ENCODE results near the gene C16orf86. TPM values are rescaled to one million over a fixed set of nuclear protein-coding genes. Genes with fewer than 3 reads are reported as not detected.

Gene C16orf86
- total and polyA plus RNA-seq, 2 of the 8 experiments (the other 6 are each of a cell fraction or from before 2014, with no cell fraction given) = 1.4 to 2.3 TPM

GRCh38 chr16:67685388-67686112 lies 18.9 kb downstream of the C16orf86 start (continued):
- TF ChIP-seq CBX8 (IDR thresholded peaks at IDR 0.05; ENCODE audit: borderline replicate concordance, low read depth, low read length) = no peak
- no peak for TF ChIP-seq TAF1 (IDR thresholded peaks at IDR 0.05; ENCODE audit: low read depth, low read length)
- TF ChIP-seq CREB1 (IDR thresholded peaks at IDR 0.05) = no peak
- TF ChIP-seq, protein P1, sequence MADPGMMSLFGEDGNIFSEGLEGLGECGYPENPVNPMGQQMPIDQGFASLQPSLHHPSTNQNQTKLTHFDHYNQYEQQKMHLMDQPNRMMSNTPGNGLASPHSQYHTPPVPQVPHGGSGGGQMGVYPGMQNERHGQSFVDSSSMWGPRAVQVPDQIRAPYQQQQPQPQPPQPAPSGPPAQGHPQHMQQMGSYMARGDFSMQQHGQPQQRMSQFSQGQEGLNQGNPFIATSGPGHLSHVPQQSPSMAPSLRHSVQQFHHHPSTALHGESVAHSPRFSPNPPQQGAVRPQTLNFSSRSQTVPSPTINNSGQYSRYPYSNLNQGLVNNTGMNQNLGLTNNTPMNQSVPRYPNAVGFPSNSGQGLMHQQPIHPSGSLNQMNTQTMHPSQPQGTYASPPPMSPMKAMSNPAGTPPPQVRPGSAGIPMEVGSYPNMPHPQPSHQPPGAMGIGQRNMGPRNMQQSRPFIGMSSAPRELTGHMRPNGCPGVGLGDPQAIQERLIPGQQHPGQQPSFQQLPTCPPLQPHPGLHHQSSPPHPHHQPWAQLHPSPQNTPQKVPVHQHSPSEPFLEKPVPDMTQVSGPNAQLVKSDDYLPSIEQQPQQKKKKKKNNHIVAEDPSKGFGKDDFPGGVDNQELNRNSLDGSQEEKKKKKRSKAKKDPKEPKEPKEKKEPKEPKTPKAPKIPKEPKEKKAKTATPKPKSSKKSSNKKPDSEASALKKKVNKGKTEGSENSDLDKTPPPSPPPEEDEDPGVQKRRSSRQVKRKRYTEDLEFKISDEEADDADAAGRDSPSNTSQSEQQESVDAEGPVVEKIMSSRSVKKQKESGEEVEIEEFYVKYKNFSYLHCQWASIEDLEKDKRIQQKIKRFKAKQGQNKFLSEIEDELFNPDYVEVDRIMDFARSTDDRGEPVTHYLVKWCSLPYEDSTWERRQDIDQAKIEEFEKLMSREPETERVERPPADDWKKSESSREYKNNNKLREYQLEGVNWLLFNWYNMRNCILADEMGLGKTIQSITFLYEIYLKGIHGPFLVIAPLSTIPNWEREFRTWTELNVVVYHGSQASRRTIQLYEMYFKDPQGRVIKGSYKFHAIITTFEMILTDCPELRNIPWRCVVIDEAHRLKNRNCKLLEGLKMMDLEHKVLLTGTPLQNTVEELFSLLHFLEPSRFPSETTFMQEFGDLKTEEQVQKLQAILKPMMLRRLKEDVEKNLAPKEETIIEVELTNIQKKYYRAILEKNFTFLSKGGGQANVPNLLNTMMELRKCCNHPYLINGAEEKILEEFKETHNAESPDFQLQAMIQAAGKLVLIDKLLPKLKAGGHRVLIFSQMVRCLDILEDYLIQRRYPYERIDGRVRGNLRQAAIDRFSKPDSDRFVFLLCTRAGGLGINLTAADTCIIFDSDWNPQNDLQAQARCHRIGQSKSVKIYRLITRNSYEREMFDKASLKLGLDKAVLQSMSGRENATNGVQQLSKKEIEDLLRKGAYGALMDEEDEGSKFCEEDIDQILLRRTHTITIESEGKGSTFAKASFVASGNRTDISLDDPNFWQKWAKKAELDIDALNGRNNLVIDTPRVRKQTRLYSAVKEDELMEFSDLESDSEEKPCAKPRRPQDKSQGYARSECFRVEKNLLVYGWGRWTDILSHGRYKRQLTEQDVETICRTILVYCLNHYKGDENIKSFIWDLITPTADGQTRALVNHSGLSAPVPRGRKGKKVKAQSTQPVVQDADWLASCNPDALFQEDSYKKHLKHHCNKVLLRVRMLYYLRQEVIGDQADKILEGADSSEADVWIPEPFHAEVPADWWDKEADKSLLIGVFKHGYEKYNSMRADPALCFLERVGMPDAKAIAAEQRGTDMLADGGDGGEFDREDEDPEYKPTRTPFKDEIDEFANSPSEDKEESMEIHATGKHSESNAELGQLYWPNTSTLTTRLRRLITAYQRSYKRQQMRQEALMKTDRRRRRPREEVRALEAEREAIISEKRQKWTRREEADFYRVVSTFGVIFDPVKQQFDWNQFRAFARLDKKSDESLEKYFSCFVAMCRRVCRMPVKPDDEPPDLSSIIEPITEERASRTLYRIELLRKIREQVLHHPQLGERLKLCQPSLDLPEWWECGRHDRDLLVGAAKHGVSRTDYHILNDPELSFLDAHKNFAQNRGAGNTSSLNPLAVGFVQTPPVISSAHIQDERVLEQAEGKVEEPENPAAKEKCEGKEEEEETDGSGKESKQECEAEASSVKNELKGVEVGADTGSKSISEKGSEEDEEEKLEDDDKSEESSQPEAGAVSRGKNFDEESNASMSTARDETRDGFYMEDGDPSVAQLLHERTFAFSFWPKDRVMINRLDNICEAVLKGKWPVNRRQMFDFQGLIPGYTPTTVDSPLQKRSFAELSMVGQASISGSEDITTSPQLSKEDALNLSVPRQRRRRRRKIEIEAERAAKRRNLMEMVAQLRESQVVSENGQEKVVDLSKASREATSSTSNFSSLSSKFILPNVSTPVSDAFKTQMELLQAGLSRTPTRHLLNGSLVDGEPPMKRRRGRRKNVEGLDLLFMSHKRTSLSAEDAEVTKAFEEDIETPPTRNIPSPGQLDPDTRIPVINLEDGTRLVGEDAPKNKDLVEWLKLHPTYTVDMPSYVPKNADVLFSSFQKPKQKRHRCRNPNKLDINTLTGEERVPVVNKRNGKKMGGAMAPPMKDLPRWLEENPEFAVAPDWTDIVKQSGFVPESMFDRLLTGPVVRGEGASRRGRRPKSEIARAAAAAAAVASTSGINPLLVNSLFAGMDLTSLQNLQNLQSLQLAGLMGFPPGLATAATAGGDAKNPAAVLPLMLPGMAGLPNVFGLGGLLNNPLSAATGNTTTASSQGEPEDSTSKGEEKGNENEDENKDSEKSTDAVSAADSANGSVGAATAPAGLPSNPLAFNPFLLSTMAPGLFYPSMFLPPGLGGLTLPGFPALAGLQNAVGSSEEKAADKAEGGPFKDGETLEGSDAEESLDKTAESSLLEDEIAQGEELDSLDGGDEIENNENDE (IDR thresholded peaks at IDR 0.05; ENCODE audit: insufficient replicate concordance, low read length) = no peak
- TF ChIP-seq HDAC2 (IDR thresholded peaks at IDR 0.05; ENCODE audit: borderline replicate concordance in 1 of 2, low read depth in 2 of 2, low read length in 2 of 2) = no peak
- no peak for TF ChIP-seq NANOG (IDR thresholded peaks at IDR 0.05; ENCODE audit: insufficient read depth, low read depth, low read length, poor library complexity, severe bottlenecking)
- TF ChIP-seq ASH2L (IDR thresholded peaks at IDR 0.05; ENCODE audit: low read length) = no peak

Data from H1 (cell line).